Measurements from ENCODE around the gene OR7G3. TPM values are rescaled to one million over a fixed set of nuclear protein-coding genes. Genes with fewer than 3 reads are reported as not detected.

Gene OR7G3
- total and polyA plus RNA-seq, 2 of the 8 experiments (the other 6 are each of a cell fraction or from before 2014, with no cell fraction given), result not detected

- TF ChIP-seq ZNF274 (IDR thresholded peaks at IDR 0.05; ENCODE audit: borderline replicate concordance, extremely low read depth, low read length) (no peak), KDM5A (IDR thresholded peaks at IDR 0.05; ENCODE audit: low read length) (no peak), SAP30 (IDR thresholded peaks at IDR 0.05; ENCODE audit: insufficient read depth, insufficient replicate concordance, low read length) (peak; percentile 84), CBX5 (IDR thresholded peaks at IDR 0.05; ENCODE audit: low read depth, low read length) (no peak), TBP (IDR thresholded peaks at IDR 0.05; ENCODE audit: low read depth, low read length) (peak; percentile 85), MAFK (IDR thresholded peaks at IDR 0.05; ENCODE audit: low read depth, low read length) (no peak), SUZ12 (IDR thresholded peaks at IDR 0.05; ENCODE audit: low read length) (no peak), FOSL1 (IDR thresholded peaks at IDR 0.05; ENCODE audit: insufficient read depth, low read depth, low read length) (no peak), GABPA (IDR thresholded peaks at IDR 0.05; ENCODE audit: borderline replicate concordance, insufficient read depth, low read length) (no peak), GTF2F1 (IDR thresholded peaks at IDR 0.05; ENCODE audit: borderline replicate concordance, low read depth, low read length) (no peak), TEAD4 (IDR thresholded peaks at IDR 0.05; ENCODE audit: low read depth, low read length) (no peak), HDAC2 (IDR thresholded peaks at IDR 0.05; ENCODE audit: borderline replicate concordance in 1 of 2, low read depth in 2 of 2, low read length in 2 of 2) (no peak), TAF1 (IDR thresholded peaks at IDR 0.05; ENCODE audit: low read depth, low read length) (peak; percentile 96), YY1 (IDR thresholded peaks at IDR 0.05; ENCODE audit: low read depth, low read length) (peak; percentile 98), SP4 (IDR thresholded peaks at IDR 0.05; ENCODE audit: low read length) (0 out of 2 replicates have a peak, but pooled peaks have one; percentile 29), SP1 (IDR thresholded peaks at IDR 0.05; ENCODE audit: low read depth, low read length) (no peak), SRF (IDR thresholded peaks at IDR 0.05; ENCODE audit: low read depth, low read length) (no peak), SIN3A (conservative IDR thresholded peaks at IDR 0.05 in 1 of 2, IDR thresholded peaks at IDR 0.05 in 1 of 2; ENCODE audit: low read depth in 1 of 2, low read length in 2 of 2) (peak in 1 of 2 experiments; percentile 60; a peak in 1 of 4 replicates), CREB1 (IDR thresholded peaks at IDR 0.05) (peak; percentile 69), EGR1 (IDR thresholded peaks at IDR 0.05; ENCODE audit: borderline replicate concordance, low read depth, low read length) (no peak), TAF7 (optimal IDR thresholded peaks at IDR 0.05; ENCODE audit: borderline replicate concordance, low read depth, low read length) (peak; percentile 65), RAD21 (IDR thresholded peaks at IDR 0.05 in 1 of 2, conservative IDR thresholded peaks at IDR 0.05 in 1 of 2; ENCODE audit: low read depth in 2 of 2, low read length in 2 of 2) (no peak), ASH2L (IDR thresholded peaks at IDR 0.05; ENCODE audit: low read length) (peak; percentile 93)
Measured at GRCh38 chr19:9140159-9140874, 13.6 kb upstream of the OR7G3 start, which contains the start of gene ZNF317 (continued).

Measured in H1 (cell line).